ENCODE results near the gene ZNF385D. TPM values are rescaled to one million over a fixed set of nuclear protein-coding genes. Genes with fewer than 3 reads are reported as not detected.
A peak's percentile ranks its signal among the peaks of the same experiment; 100 is the strongest.

The ZNF385D gene
- total and polyA plus RNA-seq, 4 donors: 12.1 to 118 (median 61.1) TPM

DNA sequence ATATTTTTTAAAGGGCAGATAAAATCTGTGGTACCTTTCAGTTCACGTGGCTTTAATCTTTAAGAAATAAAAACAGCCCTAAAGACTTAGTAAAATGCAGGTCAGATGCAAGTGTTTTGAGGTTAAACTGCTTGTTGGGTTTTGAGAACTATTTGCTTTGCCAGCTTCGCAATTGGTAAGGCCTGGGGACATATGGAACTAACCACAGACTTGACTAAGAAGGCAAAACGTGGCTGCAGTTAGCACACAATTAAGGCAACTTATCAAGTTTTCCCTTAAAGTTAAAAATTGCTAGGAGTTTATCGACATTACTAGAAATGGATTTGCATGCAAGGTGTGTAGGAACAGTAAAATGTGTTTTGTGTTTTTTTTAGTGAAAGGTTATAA lies 206.9 kb downstream of the ZNF385D start:
- Histone ChIP-seq H3K4me3 (ENCODE audit: low read length in 2 of 2) (no peak overlapping the region), H3K4me1 (ENCODE audit: control insufficient read depth in 1 of 2, insufficient read depth in 2 of 2, low read length in 2 of 2) (peaks cover 0 to 3% of the 10 kb centered on the region in 2 donors), H3K27ac (ENCODE audit: low read depth in 1 of 2, low read length in 2 of 2) (no peak overlapping the region), H3K9me3 (ENCODE audit: control insufficient read depth, low read length) (no peaks in the 10 kb centered on the region), H3K36me3 (ENCODE audit: control insufficient read depth in 1 of 2, insufficient read depth in 2 of 2, low read length in 1 of 2) (no peaks in the 10 kb centered on the region), H3K27me3 (ENCODE audit: control insufficient read depth in 1 of 2, insufficient read depth in 2 of 2, low read length in 1 of 2) (no peaks in the 10 kb centered on the region)
- DNase-seq (no peak), ATAC-seq (ENCODE audit: low FRiP score) (no peak)
- intact Hi-C loops (cut with DNase I): loop anchor here in 1 of 2 donors (5.0 kb wide), 1 partner anchor 92 kb away; no protein-coding TSS in a partner anchor
- WGBS, 2 donors: 91% methylated on average over 4 of the region's 4 CpGs

- Histone ChIP-seq H3K4me3 (ENCODE audit: low read length in 2 of 2) (no peak overlapping the region), H3K36me3 (ENCODE audit: control insufficient read depth in 1 of 2, insufficient read depth in 2 of 2, low read length in 1 of 2) (no peaks in the 10 kb centered on the region), H3K27ac (ENCODE audit: low read depth in 1 of 2, low read length in 2 of 2) (no peak overlapping the region), H3K27me3 (ENCODE audit: control insufficient read depth in 1 of 2, insufficient read depth in 2 of 2, low read length in 1 of 2) (no peaks in the 10 kb centered on the region), H3K9me3 (ENCODE audit: control insufficient read depth, low read length) (no peaks in the 10 kb centered on the region), H3K4me1 (ENCODE audit: control insufficient read depth in 1 of 2, insufficient read depth in 2 of 2, low read length in 2 of 2) (peaks cover 0 to 3% of the 10 kb centered on the region in 2 donors)
- intact Hi-C loops (cut with DNase I): loop anchor here in 1 of 2 donors (5.0 kb wide), 1 partner anchor 91 kb away; no protein-coding TSS in a partner anchor
- DNase-seq (no peak), ATAC-seq (ENCODE audit: low FRiP score) (no peak)
- 87 to 90% methylated on average over 15 of the region's 15 CpGs for WGBS, 2 donors
Measured at GRCh38 chr3:21543380-21544075, 207.5 kb downstream of the ZNF385D start.

DNA sequence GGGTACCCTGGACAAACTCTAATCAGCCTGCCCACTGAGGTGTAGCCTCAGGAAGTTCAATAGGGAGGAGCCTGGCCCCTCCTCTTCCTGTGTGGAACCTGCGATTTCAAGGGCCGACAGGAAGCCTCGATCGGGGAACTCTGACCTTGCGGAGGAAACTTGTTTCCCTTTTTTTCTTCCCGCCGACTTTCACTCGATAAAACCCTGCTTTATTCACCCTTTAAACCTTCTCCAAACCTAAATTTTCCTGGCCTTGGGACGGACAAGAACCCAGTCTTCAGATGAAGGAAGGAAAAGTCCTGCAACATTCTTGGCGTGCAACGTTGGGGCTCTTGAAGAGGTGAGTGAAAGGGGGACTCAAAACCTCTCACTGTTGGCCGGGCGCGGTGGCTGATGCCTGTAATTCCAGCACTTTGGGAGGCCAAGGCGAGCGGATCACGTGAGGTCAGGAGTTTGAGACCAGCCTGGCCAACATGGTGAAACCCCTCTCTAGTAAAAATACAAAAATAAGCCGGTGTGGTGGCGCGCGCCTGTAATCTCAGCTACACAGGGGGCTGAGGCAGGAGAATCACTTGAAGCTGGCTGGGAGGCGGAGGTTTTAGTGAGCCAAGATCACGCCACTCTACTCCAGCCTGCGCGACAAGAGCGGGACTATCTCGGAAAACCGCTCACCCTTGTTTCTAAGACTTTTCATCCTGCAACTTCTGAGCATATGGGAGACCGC lies 208.2 kb downstream of the ZNF385D start:
- Histone ChIP-seq H3K4me3 (ENCODE audit: low read length in 2 of 2) (no peak overlapping the region), H3K27me3 (ENCODE audit: control insufficient read depth in 1 of 2, insufficient read depth in 2 of 2, low read length in 1 of 2) (no peaks in the 10 kb centered on the region), H3K4me1 (ENCODE audit: control insufficient read depth in 1 of 2, insufficient read depth in 2 of 2, low read length in 2 of 2) (peaks cover 0 to 3% of the 10 kb centered on the region in 2 donors), H3K27ac (ENCODE audit: low read depth in 1 of 2, low read length in 2 of 2) (no peak overlapping the region), H3K36me3 (ENCODE audit: control insufficient read depth in 1 of 2, insufficient read depth in 2 of 2, low read length in 1 of 2) (no peaks in the 10 kb centered on the region), H3K9me3 (ENCODE audit: control insufficient read depth, low read length) (no peaks in the 10 kb centered on the region)
- ATAC-seq (ENCODE audit: low FRiP score) (peak; percentile 45), DNase-seq (no peak)
- 88 to 92% methylated on average over 29 of the region's 29 CpGs for WGBS, 2 donors
- intact Hi-C loops (cut with DNase I): loop anchor here in 1 of 2 donors (5.0 kb wide), 1 partner anchor 91 kb away; no protein-coding TSS in a partner anchor

- Histone ChIP-seq H3K27ac (ENCODE audit: low read depth in 1 of 2, low read length in 2 of 2) (no peak overlapping the region), H3K36me3 (ENCODE audit: control insufficient read depth in 1 of 2, insufficient read depth in 2 of 2, low read length in 1 of 2) (no peaks in the 10 kb centered on the region), H3K9me3 (ENCODE audit: control insufficient read depth, low read length) (no peaks in the 10 kb centered on the region), H3K4me3 (ENCODE audit: low read length in 2 of 2) (no peak overlapping the region), H3K4me1 (ENCODE audit: control insufficient read depth in 1 of 2, insufficient read depth in 2 of 2, low read length in 2 of 2) (no peaks in the 10 kb centered on the region), H3K27me3 (ENCODE audit: control insufficient read depth in 1 of 2, insufficient read depth in 2 of 2, low read length in 1 of 2) (no peaks in the 10 kb centered on the region)
- 89 to 91% methylated on average over 6 of the region's 6 CpGs for WGBS, 2 donors
- DNase-seq (no peak), ATAC-seq (ENCODE audit: low FRiP score) (no peak)
- intact Hi-C loops (cut with DNase I): loop anchor here in 1 of 2 donors (5.0 kb wide), 1 partner anchor 88 kb away; no protein-coding TSS in a partner anchor
Measured at GRCh38 chr3:21540265-21540664, 210.7 kb downstream of the ZNF385D start.

GRCh38 chr3:21534462-21534861 lies 216.5 kb downstream of the ZNF385D start:
- no peak overlapping the region for H3K4me3 ChIP-seq (ENCODE audit: low read length in 2 of 2)
- H3K27ac ChIP-seq (ENCODE audit: low read depth in 1 of 2, low read length in 2 of 2): no peak overlapping the region
- no peaks in the 10 kb centered on the region for H3K4me1 ChIP-seq (ENCODE audit: control insufficient read depth in 1 of 2, insufficient read depth in 2 of 2, low read length in 2 of 2)
- WGBS, 2 donors: 75 to 81% methylated on average over 3 of the region's 3 CpGs
- no peak for ATAC-seq (ENCODE audit: low FRiP score)
- DNase-seq: no peak
- intact Hi-C loops (cut with DNase I): no loop called here
- H3K27me3 ChIP-seq (ENCODE audit: control insufficient read depth in 1 of 2, insufficient read depth in 2 of 2, low read length in 1 of 2): no peaks in the 10 kb centered on the region
- H3K9me3 ChIP-seq (ENCODE audit: control insufficient read depth, low read length): no peaks in the 10 kb centered on the region
- no peaks in the 10 kb centered on the region for H3K36me3 ChIP-seq (ENCODE audit: control insufficient read depth in 1 of 2, insufficient read depth in 2 of 2, low read length in 1 of 2)

GRCh38 chr3:21533002-21533401 lies 218.0 kb downstream of the ZNF385D start:
- DNase-seq: no peak
- H3K36me3 ChIP-seq (ENCODE audit: control insufficient read depth in 1 of 2, insufficient read depth in 2 of 2, low read length in 1 of 2): no peaks in the 10 kb centered on the region
- H3K4me3 ChIP-seq (ENCODE audit: low read length in 2 of 2): no peak overlapping the region
- H3K9me3 ChIP-seq (ENCODE audit: control insufficient read depth, low read length): no peaks in the 10 kb centered on the region
- no peaks in the 10 kb centered on the region for H3K27me3 ChIP-seq (ENCODE audit: control insufficient read depth in 1 of 2, insufficient read depth in 2 of 2, low read length in 1 of 2)
- no peaks in the 10 kb centered on the region for H3K4me1 ChIP-seq (ENCODE audit: control insufficient read depth in 1 of 2, insufficient read depth in 2 of 2, low read length in 2 of 2)
- 65 to 71% methylated on average over 5 of the region's 5 CpGs for WGBS, 2 donors
- no peak overlapping the region for H3K27ac ChIP-seq (ENCODE audit: low read depth in 1 of 2, low read length in 2 of 2)
- intact Hi-C loops (cut with DNase I): no loop called here
- ATAC-seq (ENCODE audit: low FRiP score): no peak

- no peak overlapping the region for H3K27ac ChIP-seq (ENCODE audit: low read depth in 1 of 2, low read length in 2 of 2)
- ATAC-seq (ENCODE audit: low FRiP score): no peak
- intact Hi-C loops (cut with DNase I): no loop called here
- H3K4me1 ChIP-seq (ENCODE audit: control insufficient read depth in 1 of 2, insufficient read depth in 2 of 2, low read length in 2 of 2): no peaks in the 10 kb centered on the region
- H3K36me3 ChIP-seq (ENCODE audit: control insufficient read depth in 1 of 2, insufficient read depth in 2 of 2, low read length in 1 of 2): no peaks in the 10 kb centered on the region
- no peaks in the 10 kb centered on the region for H3K27me3 ChIP-seq (ENCODE audit: control insufficient read depth in 1 of 2, insufficient read depth in 2 of 2, low read length in 1 of 2)
- H3K4me3 ChIP-seq (ENCODE audit: low read length in 2 of 2): no peak overlapping the region
- DNase-seq: no peak
- no peaks in the 10 kb centered on the region for H3K9me3 ChIP-seq (ENCODE audit: control insufficient read depth, low read length)
- WGBS, 2 donors: 84 to 87% methylated on average over 3 of the region's 3 CpGs
Measured at GRCh38 chr3:21531909-21532308, 219.1 kb downstream of the ZNF385D start.

DNA sequence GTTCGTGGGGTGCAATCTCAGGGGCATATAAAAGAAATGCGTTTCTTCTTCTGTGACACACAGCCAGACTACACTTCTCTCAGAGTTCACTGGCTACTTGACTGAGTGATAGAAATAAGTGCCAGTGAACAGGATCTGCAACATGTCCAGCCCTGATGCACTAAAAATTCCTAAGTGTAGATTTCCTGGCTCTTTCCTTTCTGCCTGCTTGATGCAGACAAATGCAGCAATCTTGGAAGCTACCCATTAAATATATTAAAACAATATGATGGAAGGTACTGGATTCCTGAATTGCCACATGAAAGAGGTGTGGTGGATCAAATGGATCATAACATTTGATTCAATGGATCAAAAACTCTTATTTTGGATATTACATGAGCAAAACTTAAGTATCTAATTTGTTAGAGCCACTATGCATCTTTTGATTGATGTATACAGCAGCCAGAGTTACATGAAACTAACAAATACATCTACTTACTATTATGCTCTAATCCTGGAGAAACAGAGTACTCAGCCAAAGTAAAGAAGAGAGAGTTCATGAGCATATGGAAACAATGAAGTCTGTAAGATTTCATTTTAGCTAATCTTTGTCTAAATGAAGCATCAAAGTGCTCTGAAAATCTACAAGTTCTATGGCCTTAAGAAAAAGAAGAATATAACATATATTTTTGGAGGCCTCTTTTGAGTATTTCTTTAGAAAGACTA lies 222.6 kb downstream of the ZNF385D start:
- H3K4me3 ChIP-seq (ENCODE audit: low read length in 2 of 2): no peak overlapping the region
- WGBS, 2 donors: 15 to 23% methylated on average over 2 of the region's 2 CpGs

More for the DNA sequence above, 222.6 kb downstream of the ZNF385D start:
- H3K27me3 ChIP-seq (ENCODE audit: control insufficient read depth in 1 of 2, insufficient read depth in 2 of 2, low read length in 1 of 2): no peaks in the 10 kb centered on the region
- DNase-seq (no peak), ATAC-seq (ENCODE audit: low FRiP score) (no peak)
- no peaks in the 10 kb centered on the region for H3K4me1 ChIP-seq (ENCODE audit: control insufficient read depth in 1 of 2, insufficient read depth in 2 of 2, low read length in 2 of 2)
- no peaks in the 10 kb centered on the region for H3K36me3 ChIP-seq (ENCODE audit: control insufficient read depth in 1 of 2, insufficient read depth in 2 of 2, low read length in 1 of 2)
- H3K9me3 ChIP-seq (ENCODE audit: control insufficient read depth, low read length): no peaks in the 10 kb centered on the region
- intact Hi-C loops (cut with DNase I): no loop called here
- no peak overlapping the region for H3K27ac ChIP-seq (ENCODE audit: low read depth in 1 of 2, low read length in 2 of 2)

All from aorta (tissue), 5 donors.